Lung (tissue), 12 donors: ENCODE measurements around the gene TPCN2. TPM values are rescaled to one million over a fixed set of nuclear protein-coding genes. Genes with fewer than 3 reads are reported as not detected.

Experiments
- ATAC-seq: fragments of 200-7000 bp; cut with Tn5 transposase; one replicate; pipeline ENCODE4 v1.9.1; 2020; ENCODE audit warnings: moderate number of reproducible peaks; ENCODE audit not compliant: insufficient read depth, low FRiP score
- DNase-seq, 3 donors: peaks; one replicate each; pipeline ENCODE4 v3.0.0-alpha.2; 2013 to 2017
- H3K27ac ChIP-seq, 2 donors: one replicate each; pipeline ENCODE4 v1.5.1; 2013; ENCODE audit warnings: mild to moderate bottlenecking in 2 of 2, moderate library complexity in 2 of 2, control low read depth in 1 of 2, inconsistent platforms in 1 of 2, low read depth in 1 of 2, low read length in 1 of 2
- H3K27me3 ChIP-seq, 3 donors: one replicate each; pipeline ENCODE4 v1.5.1; 2013; ENCODE audit warnings: low read length in 2 of 3; ENCODE audit not compliant: control insufficient read depth in 3 of 3, insufficient read depth in 3 of 3
- H3K36me3 ChIP-seq, 4 donors: one replicate each; pipeline ENCODE4 v1.5.1; 2013; ENCODE audit warnings: low read length in 4 of 4, mild to moderate bottlenecking in 1 of 4, moderate library complexity in 1 of 4; ENCODE audit not compliant: control insufficient read depth in 4 of 4, insufficient read depth in 4 of 4
- H3K4me1 ChIP-seq, 5 donors: one replicate each; pipeline ENCODE4 v1.5.1; 2013; ENCODE audit warnings: low read length in 5 of 5, mild to moderate bottlenecking in 2 of 5, moderate library complexity in 1 of 5; ENCODE audit not compliant: control insufficient read depth in 5 of 5, insufficient read depth in 5 of 5
- H3K4me3 ChIP-seq: one replicate; pipeline ENCODE4 v1.5.1; 2013; ENCODE audit warnings: mild to moderate bottlenecking, control low read depth, moderate library complexity
- H3K9ac ChIP-seq, 2 donors: one replicate each; pipeline ENCODE4 v1.5.1; 2013; ENCODE audit warnings: low read length in 2 of 2, control low read depth in 1 of 2; ENCODE audit not compliant: insufficient read depth in 1 of 2
- H3K9me3 ChIP-seq, 4 donors: one replicate each; pipeline ENCODE4 v1.5.1; 2013; ENCODE audit warnings: low read length in 3 of 4, mild to moderate bottlenecking in 1 of 4, moderate library complexity in 1 of 4; ENCODE audit not compliant: control insufficient read depth in 4 of 4, insufficient read depth in 3 of 4
- WGBS, 2 donors: extraction: QIAGEN DNeasy Blood & Tissue Kit; methylation state at CpG; one replicate each; pipeline ENCODE4 v1.1.7; 2013; 5-methylcytosine and 5-hydroxymethylcytosine counted together
- polyA plus RNA-seq, 2 donors: library from polyadenylated mRNA; stranded (reverse); fragments of 200-250 nt; gene quantifications; one replicate each; pipeline ENCODE4 v1.2.1, GENCODE V29; 2013
- total RNA-seq, 2 donors: library from RNA; depleted of rRNA in 1 of 2; stranded (reverse); fragments of >200 nt in 1 of 2; gene quantifications; one replicate each; pipeline ENCODE4 v1.2.1, GENCODE V29; 2014 to 2021
- TF ChIP-seq, protein P1 (sequence below): IDR thresholded peaks from 2 replicates; pipeline ENCODE4 v1.5.1; 2012; ENCODE audit warnings: mild to moderate bottlenecking; ENCODE audit errors: control extremely low read depth, extremely low read depth
- donor health status: control.
- donor health status: control.
- donor health status: Bipolar disorder and iron deficiency.
- donor health status: healthy.
- donor health status: DM: yes; HTN: yes; CAD: no.

TPCN2 gene
- total and polyA plus RNA-seq, 4 donors, result 10.0 to 25.0 (median 14.5) TPM

DNA sequence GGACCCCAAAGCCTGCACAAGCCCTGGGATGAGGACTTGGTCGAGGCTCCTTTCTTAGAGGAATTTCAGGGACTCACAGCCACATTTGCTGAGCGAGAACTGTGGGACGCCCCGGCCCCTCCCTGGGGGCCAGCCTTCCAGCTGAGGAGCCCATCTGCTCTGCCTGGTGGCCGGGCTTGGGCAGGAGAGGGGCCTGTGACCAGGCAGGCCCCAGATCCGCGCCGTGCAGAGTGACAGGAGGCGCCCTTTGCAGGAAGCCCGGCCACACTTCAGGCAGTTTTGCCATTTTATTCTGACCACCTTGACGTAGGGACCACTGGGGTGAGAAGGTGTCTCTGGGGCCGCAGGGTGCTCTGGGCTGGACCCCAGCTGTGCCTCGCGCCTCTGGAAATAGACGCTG, 35.6 kb downstream of the TPCN2 start:
- H3K27me3 ChIP-seq, result no peaks in the 10 kb centered on the region
- H3K4me1 ChIP-seq, result peaks cover 0 to 1% (median 0%) of the 10 kb centered on the region in 5 donors
- H3K9me3 ChIP-seq, result peaks cover 0 to 1% (median 0%) of the 10 kb centered on the region in 4 donors
- TF ChIP-seq, protein P1, sequence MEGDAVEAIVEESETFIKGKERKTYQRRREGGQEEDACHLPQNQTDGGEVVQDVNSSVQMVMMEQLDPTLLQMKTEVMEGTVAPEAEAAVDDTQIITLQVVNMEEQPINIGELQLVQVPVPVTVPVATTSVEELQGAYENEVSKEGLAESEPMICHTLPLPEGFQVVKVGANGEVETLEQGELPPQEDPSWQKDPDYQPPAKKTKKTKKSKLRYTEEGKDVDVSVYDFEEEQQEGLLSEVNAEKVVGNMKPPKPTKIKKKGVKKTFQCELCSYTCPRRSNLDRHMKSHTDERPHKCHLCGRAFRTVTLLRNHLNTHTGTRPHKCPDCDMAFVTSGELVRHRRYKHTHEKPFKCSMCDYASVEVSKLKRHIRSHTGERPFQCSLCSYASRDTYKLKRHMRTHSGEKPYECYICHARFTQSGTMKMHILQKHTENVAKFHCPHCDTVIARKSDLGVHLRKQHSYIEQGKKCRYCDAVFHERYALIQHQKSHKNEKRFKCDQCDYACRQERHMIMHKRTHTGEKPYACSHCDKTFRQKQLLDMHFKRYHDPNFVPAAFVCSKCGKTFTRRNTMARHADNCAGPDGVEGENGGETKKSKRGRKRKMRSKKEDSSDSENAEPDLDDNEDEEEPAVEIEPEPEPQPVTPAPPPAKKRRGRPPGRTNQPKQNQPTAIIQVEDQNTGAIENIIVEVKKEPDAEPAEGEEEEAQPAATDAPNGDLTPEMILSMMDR, result no peak
- no peak overlapping the region for H3K9ac ChIP-seq
- peaks cover 0 to 49% (median 12%) of the 10 kb centered on the region in 4 donors for H3K36me3 ChIP-seq
- no peak for DNase-seq
- ATAC-seq, result no peak
- no peak overlapping the region for H3K4me3 ChIP-seq
- no peak overlapping the region for H3K27ac ChIP-seq
- WGBS, 2 donors, result 90 to 91% methylated on average over 15 of the region's 15 CpGs

DNA sequence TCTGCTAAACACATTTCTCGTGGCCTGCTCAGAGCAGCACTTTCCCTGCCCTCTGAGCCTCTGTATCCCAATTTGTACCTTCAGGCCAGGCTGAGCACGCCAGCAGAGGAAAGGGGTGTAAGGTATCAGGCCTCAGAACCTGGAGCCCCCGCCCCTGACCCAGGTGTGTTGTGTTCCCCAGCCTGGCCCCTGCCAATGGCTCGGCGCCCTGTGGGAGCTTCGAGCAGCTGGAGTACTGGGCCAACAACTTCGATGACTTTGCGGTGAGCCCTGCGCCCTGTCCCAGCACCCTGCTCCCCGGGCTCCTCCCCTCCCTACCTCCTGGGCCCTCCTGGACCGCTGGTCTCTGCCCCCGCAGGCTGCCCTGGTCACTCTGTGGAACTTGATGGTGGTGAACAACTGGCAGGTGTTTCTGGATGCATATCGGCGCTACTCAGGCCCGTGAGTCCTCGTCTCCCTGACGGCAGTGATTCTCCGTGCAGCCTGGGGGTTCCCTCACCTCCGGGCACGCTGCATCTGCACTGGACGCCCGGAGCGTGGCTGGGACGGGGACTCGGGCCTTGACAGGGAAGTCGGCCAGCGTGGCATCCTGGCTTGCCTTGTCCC, 36.9 kb downstream of the TPCN2 start:
- no peak overlapping the region for H3K4me3 ChIP-seq
- no peak for DNase-seq
- peaks cover 0 to 1% (median 0%) of the 10 kb centered on the region in 4 donors for H3K9me3 ChIP-seq
- H3K27ac ChIP-seq, result no peak overlapping the region
- 91 to 94% methylated on average over 27 of the region's 27 CpGs for WGBS, 2 donors
- TF ChIP-seq, protein P1, result no peak
- H3K4me1 ChIP-seq, result peaks cover 0 to 1% (median 0%) of the 10 kb centered on the region in 5 donors
- H3K9ac ChIP-seq, result no peak overlapping the region
- ATAC-seq, result no peak
- H3K27me3 ChIP-seq, result no peaks in the 10 kb centered on the region
- peaks cover 0 to 42% (median 10%) of the 10 kb centered on the region in 4 donors for H3K36me3 ChIP-seq

DNA sequence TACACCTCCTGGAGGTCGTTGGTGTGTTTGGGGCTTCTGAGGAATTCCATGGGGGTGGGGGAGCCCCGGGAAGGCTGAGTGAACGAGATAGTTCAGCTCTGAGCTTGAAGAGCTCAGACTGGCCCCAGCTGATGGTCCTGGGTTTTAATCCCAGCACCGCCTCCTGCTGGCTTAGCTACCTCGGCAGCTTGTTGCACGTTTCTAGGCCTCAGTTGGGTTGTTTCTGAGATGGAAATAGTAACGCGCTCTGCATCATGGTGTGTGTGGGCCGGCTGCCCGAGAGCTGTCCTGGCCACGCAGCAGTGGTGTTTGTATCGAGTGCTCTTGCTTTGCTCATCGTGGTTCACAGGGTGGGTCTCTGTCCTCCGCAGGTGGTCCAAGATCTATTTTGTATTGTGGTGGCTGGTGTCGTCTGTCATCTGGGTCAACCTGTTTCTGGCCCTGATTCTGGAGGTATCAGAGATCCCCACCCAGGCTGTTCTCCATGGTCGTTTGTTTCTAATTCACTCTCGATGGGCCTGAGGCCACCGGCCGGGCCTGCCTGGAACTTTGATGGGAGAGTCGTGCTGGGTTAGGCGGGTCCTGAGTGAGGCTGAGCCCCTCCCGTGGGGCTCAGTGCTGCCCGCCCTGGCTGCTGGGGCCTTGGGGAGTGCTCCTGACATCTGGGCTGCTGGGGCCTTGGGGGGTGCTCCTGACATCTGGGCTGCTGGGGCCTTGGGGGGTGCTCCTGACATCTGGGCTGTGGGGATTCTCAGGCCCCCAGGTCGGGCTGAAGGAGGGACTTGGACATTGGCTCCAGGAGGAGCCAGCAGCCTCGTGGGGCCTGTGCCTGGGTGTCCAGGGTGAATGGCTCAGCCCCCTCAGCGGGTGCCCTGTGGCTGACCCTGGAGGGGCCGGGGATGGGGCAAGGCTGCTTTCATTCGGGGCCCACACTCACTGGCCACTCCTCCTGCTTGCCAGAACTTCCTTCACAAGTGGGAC, 37.7 kb downstream of the TPCN2 start:
- Histone ChIP-seq H3K4me3 (no peak overlapping the region), H3K27me3 (no peaks in the 10 kb centered on the region), H3K27ac (no peak overlapping the region), H3K4me1 (peaks cover 0 to 1% (median 0%) of the 10 kb centered on the region in 5 donors), H3K9me3 (peaks cover 0 to 1% (median 0%) of the 10 kb centered on the region in 4 donors), H3K36me3 (peaks cover 0 to 35% (median 10%) of the 10 kb centered on the region in 4 donors), H3K9ac (no peak overlapping the region)
- 86 to 89% methylated on average over 28 of the region's 28 CpGs for WGBS, 2 donors
- ATAC-seq (no peak), DNase-seq (no peak)
- TF ChIP-seq, protein P1, result no peak
